Kidney (tissue), 14 donors: ENCODE data around the gene PJA1. TPM values are rescaled to one million over a fixed set of nuclear protein-coding genes. Genes with fewer than 3 reads are reported as not detected.

Experiments
- DNase-seq, 5 donors: peaks; one replicate each; pipeline ENCODE4 v3.0.0-alpha.2; 2013 to 2020
- FAIRE-seq: peaks from 2 replicates; lab custom pipeline; 2012; peaks lifted over from hg19 to GRCh38; lab: Jason Lieb, UNC
- H3K27ac ChIP-seq, 2 donors: one replicate each; pipeline ENCODE4 v1.7.0; 2013; ENCODE audit warnings: low read depth in 2 of 2, low read length in 2 of 2, inconsistent platforms in 1 of 2
- H3K27me3 ChIP-seq: one replicate; pipeline ENCODE4 v1.7.1; 2013; ENCODE audit warnings: low read length, inconsistent platforms; ENCODE audit not compliant: control insufficient read depth, insufficient read depth
- H3K36me3 ChIP-seq, 3 donors: one replicate each; pipeline versions ENCODE4 v1.7.0 to v1.7.1; 2013; ENCODE audit warnings: low read length in 3 of 3, control low read depth in 1 of 3, inconsistent platforms in 1 of 3; ENCODE audit not compliant: insufficient read depth in 3 of 3, control insufficient read depth in 2 of 3
- H3K4me1 ChIP-seq, 3 donors: one replicate each; pipeline versions ENCODE4 v1.7.0 to v1.7.1; 2013; ENCODE audit warnings: low read length in 3 of 3, inconsistent platforms in 1 of 3, low read depth in 1 of 3; ENCODE audit not compliant: control insufficient read depth in 2 of 3, insufficient read depth in 2 of 3
- H3K4me3 ChIP-seq, 3 donors: one replicate each; pipeline versions ENCODE4 v1.7.0 to v1.8.1; 2013; ENCODE audit warnings: low read length in 3 of 3, control low read depth in 1 of 3, inconsistent platforms in 1 of 3
- H3K9ac ChIP-seq, 3 donors: one replicate each; pipeline versions ENCODE4 v1.7.0 to v1.7.1; 2013; ENCODE audit warnings: low read length in 3 of 3, control low read depth in 1 of 3, inconsistent platforms in 1 of 3
- H3K9me3 ChIP-seq, 3 donors: one replicate each; pipeline versions ENCODE4 v1.7.0 to v1.7.1; 2013; ENCODE audit warnings: low read length in 3 of 3, control low read depth in 1 of 3, inconsistent platforms in 1 of 3; ENCODE audit not compliant: control insufficient read depth in 2 of 3, insufficient read depth in 1 of 3
- intact Hi-C: fragments of 100-400 bp; cut with DNase I; formaldehyde crosslinking; loops from one replicate; pipeline ENCODE4 v1.11.1; 2022
- polyA plus RNA-seq: library from polyadenylated mRNA; stranded (reverse); fragments of 350-450 nt; fragmentation: Illumina TruSeq; extraction: RNeasy Lipid Tissue Mini Kit (QIAGEN cat#74804); gene quantifications from one replicate; pipeline ENCODE4 v1.2.3, GENCODE V29; 2014; ENCODE audit warnings: low read depth, low replicate concordance; ENCODE audit not compliant: insufficient read depth
- total RNA-seq: library from RNA; stranded (reverse); fragmentation: NEBNext Ultra II Directional; extraction: Animal tissue kit (Norgen Biotek cat#: 25700); gene quantifications from one replicate; pipeline ENCODE4 v1.2.1, GENCODE V29; 2021
- TF ChIP-seq, protein P1 (sequence below): IDR thresholded peaks from 3 replicates; pipeline ENCODE4 v1.5.1; 2012; ENCODE audit warnings: mild to moderate bottlenecking, moderate library complexity, borderline replicate concordance; ENCODE audit not compliant: insufficient read depth; ENCODE audit errors: extremely low read depth
- donor health status: control.
- donor health status: control.
- donor health status: control.
- donor health status: control.
- donor health status: control.
- donor health status: DM: yes; HTN: yes; CAD: no.
- donor health status: Normal renal cell carcinoma (clear cell type).

Gene PJA1
- total and polyA plus RNA-seq, 2 donors from 2014 or later: 27.1 to 29.9 TPM

DNA sequence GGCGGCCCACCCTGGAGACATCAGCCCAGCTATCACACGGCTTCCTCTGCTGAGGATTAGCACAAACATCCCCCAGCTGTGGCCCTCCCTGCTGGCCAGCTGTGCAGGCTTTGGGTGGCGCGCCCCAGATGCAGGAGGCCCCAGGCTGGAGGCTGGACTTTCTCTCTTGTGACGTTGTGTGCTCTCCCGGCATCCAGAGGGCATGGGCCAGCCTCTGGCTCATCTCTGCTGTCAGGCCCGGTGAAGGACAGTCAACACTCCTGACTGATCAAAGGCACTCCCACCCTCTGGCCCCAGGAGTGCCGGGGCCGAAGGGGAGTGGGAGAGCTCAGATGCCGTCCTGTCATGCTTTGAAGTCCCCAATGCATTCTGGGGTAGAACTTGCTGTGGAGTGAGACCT is 29.9 kb upstream of the PJA1 start:
- H3K27ac ChIP-seq: no peak overlapping the region
- FAIRE-seq (no peak), DNase-seq (peak in 4 of 5 donors; percentile 61 to 82 (median 70))
- H3K27me3 ChIP-seq: no peaks in the 10 kb centered on the region
- H3K9ac ChIP-seq: no peak overlapping the region
- H3K4me1 ChIP-seq: peaks cover 0 to 2% (median 0%) of the 10 kb centered on the region in 3 donors
- TF ChIP-seq, protein P1, sequence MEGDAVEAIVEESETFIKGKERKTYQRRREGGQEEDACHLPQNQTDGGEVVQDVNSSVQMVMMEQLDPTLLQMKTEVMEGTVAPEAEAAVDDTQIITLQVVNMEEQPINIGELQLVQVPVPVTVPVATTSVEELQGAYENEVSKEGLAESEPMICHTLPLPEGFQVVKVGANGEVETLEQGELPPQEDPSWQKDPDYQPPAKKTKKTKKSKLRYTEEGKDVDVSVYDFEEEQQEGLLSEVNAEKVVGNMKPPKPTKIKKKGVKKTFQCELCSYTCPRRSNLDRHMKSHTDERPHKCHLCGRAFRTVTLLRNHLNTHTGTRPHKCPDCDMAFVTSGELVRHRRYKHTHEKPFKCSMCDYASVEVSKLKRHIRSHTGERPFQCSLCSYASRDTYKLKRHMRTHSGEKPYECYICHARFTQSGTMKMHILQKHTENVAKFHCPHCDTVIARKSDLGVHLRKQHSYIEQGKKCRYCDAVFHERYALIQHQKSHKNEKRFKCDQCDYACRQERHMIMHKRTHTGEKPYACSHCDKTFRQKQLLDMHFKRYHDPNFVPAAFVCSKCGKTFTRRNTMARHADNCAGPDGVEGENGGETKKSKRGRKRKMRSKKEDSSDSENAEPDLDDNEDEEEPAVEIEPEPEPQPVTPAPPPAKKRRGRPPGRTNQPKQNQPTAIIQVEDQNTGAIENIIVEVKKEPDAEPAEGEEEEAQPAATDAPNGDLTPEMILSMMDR: no peak
- H3K9me3 ChIP-seq: no peaks in the 10 kb centered on the region
- H3K36me3 ChIP-seq: no peaks in the 10 kb centered on the region
- intact Hi-C loops: no loop called here
- H3K4me3 ChIP-seq: no peak overlapping the region

DNA sequence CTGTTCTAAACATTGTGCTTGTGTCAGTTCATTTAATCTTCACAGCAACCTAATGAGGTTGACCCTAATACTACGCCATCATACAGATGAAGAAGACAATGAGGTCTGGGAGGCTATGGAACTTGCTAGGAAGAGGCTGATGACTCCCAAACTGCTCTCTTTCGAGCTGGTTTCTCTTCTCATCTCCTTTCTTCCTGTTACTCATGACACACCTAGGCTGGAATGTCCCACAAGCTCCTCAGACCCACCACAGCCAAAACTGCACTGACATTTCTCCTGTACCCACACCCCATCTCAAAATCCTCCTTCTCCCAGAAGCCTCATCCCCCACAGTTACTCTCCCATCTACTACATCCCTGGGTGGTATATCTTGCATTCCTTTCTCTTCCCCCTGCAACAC is 27.4 kb upstream of the PJA1 start:
- TF ChIP-seq, protein P1: no peak
- Histone ChIP-seq H3K9ac (no peak overlapping the region), H3K4me1 (peaks cover 0 to 2% (median 0%) of the 10 kb centered on the region in 3 donors), H3K9me3 (no peaks in the 10 kb centered on the region), H3K4me3 (no peak overlapping the region), H3K36me3 (no peaks in the 10 kb centered on the region), H3K27me3 (no peaks in the 10 kb centered on the region), H3K27ac (no peak overlapping the region)
- no peak for DNase-seq
- FAIRE-seq: no peak
- intact Hi-C loops: no loop called here

DNA sequence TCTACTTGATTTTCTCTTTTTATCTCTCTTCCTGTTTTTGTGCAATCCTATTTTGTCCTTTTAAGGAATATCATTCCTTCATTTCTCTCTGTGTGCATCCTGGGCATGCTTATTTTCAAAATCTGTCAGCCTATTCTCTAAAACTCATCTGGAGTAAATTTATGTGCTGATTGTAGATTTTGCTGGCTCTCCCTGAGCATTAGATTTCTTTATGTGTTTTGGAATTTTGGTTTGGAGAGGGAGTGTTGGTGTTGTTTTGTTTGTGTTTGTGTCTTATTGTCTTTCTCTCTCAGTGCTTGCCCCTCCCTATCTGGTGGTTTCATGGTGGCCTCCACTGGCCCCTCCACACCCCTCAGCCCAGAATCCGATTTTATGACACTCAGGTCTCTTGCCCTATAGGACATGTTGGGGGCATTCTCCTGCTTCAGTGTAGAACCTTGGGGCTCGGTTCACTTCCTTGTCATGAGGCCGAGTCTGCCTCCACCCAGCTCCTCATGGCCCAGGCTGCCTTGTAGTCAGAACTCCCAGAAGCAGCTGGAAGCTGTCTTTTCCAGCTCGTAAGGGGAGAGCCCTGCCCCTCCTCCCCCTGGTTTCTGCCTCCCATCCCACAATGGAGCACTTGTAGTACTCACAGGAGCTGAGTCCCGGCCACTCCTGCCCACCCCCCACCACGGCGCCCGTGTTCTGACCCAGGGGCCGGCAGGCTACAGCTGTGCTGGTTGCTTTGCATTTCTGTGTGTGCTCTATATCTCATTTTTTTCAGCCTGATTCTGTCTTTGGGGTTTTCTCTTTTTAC is 24.5 kb upstream of the PJA1 start:
- TF ChIP-seq, protein P1: no peak
- Histone ChIP-seq H3K36me3 (no peaks in the 10 kb centered on the region), H3K4me1 (peaks cover 0 to 2% (median 0%) of the 10 kb centered on the region in 3 donors), H3K9ac (no peak overlapping the region), H3K27ac (no peak overlapping the region), H3K4me3 (no peak overlapping the region), H3K9me3 (no peaks in the 10 kb centered on the region), H3K27me3 (peaks cover 2% of the 10 kb centered on the region)
- DNase-seq (peak; percentile 60 to 89 (median 69)), FAIRE-seq (no peak)
- intact Hi-C loops: no loop called here

DNA sequence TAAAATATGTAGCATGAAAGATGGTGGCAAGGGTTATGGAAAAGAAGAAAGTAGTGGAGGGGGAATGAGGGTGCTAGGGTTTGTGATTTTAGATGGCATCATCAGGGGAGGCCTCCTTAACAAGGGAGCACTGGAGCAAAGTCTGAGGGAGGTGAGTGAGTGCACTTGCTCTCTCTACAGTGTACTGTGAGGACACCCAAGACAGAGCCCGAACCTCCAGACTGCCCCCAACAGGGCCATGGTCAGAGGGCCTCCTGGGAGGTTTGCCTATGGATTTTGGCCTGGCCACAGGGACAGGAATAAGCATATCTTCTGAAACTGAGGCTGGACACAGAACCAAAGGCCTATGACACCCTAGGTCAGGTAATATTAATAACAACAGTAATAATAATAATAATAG is 21.4 kb upstream of the PJA1 start:
- H3K4me1 ChIP-seq: no peaks in the 10 kb centered on the region
- DNase-seq (no peak), FAIRE-seq (no peak)
- no peak overlapping the region for H3K4me3 ChIP-seq
- intact Hi-C loops: no loop called here
- H3K27me3 ChIP-seq: peaks cover 2% of the 10 kb centered on the region
- no peak overlapping the region for H3K9ac ChIP-seq
- no peaks in the 10 kb centered on the region for H3K9me3 ChIP-seq
- TF ChIP-seq, protein P1: no peak
- no peaks in the 10 kb centered on the region for H3K36me3 ChIP-seq
- H3K27ac ChIP-seq: no peak overlapping the region
